ENCODE results near the gene YBX2. TPM values are rescaled to one million over a fixed set of nuclear protein-coding genes. Genes with fewer than 3 reads are reported as not detected.
"Not testable (repeated sequence)": the region's sequence is repeated elsewhere in the genome, so short reads cannot be mapped to it uniquely, and the experiment has no call there.

The YBX2 gene
- total and polyA plus RNA-seq, 8 donors = 0.37 to 2.5 (median 1.5) TPM

DNA sequence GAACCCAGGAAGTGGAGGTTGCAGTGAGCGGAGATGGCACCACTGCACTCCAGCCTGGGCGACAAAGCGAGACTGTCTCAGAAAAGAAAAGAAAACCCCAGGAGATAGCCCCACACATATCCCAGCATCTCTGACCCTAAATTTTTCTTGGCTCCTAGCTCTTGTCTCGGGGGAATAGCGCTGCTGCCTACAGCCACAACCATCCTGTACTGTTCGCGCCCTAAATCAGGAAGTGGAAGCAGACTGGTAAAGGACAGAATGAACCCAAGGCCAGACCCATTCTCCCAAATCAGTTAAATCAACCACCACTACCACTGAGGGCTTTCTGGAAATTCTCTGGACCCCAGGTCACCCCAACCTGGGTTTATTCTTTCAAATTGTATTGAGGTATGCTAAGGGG is 44.6 kb downstream of the YBX2 start:
- peak overlapping the region; percentile 83 to 95 for H3K4me3 ChIP-seq
- DNase-seq (no peak), ATAC-seq (no peak)
- H3K4me1 ChIP-seq = peaks cover 18 to 47% of the 10 kb centered on the region in 2 donors
- TF ChIP-seq, protein P1, sequence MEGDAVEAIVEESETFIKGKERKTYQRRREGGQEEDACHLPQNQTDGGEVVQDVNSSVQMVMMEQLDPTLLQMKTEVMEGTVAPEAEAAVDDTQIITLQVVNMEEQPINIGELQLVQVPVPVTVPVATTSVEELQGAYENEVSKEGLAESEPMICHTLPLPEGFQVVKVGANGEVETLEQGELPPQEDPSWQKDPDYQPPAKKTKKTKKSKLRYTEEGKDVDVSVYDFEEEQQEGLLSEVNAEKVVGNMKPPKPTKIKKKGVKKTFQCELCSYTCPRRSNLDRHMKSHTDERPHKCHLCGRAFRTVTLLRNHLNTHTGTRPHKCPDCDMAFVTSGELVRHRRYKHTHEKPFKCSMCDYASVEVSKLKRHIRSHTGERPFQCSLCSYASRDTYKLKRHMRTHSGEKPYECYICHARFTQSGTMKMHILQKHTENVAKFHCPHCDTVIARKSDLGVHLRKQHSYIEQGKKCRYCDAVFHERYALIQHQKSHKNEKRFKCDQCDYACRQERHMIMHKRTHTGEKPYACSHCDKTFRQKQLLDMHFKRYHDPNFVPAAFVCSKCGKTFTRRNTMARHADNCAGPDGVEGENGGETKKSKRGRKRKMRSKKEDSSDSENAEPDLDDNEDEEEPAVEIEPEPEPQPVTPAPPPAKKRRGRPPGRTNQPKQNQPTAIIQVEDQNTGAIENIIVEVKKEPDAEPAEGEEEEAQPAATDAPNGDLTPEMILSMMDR (IDR thresholded peaks at IDR 0.05) = no peak
- peaks cover 0 to 34% of the 10 kb centered on the region in 2 donors for H3K36me3 ChIP-seq
- H3K27me3 ChIP-seq = no peaks in the 10 kb centered on the region
- no peaks in the 10 kb centered on the region for H3K9me3 ChIP-seq
- intact Hi-C loops (cut with DNase I) = no loop called here
- peak overlapping the region in 1 of 2 donors; percentile 100 for H3K27ac ChIP-seq

DNA sequence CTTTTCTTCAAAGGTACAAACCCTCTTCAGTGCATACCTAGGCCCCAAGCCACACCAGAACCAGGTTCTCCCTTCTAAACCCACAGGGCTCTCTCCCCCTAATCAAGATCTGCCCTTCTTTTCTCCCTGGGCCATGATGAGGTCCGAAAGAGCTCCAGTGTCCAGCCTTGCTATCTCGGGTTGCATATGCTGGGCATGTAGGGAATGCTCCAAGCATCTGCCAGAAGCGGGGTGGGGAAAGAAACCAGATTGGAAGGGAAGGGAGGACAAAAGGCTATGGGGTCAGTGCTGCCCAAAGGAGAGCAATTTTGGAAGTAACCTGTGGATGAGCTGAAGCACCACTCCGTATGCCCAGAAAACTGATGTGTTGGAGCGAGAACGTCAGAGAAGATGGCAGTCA is 45.2 kb downstream of the YBX2 start:
- no peaks in the 10 kb centered on the region for H3K9me3 ChIP-seq
- H3K27ac ChIP-seq = no peak overlapping the region
- no peaks in the 10 kb centered on the region for H3K27me3 ChIP-seq
- no peak for DNase-seq
- H3K36me3 ChIP-seq = peaks cover 0 to 34% of the 10 kb centered on the region in 2 donors
- no peak for ATAC-seq
- TF ChIP-seq, protein P1 (IDR thresholded peaks at IDR 0.05) = no peak
- intact Hi-C loops (cut with DNase I) = no loop called here
- peaks cover 18 to 48% of the 10 kb centered on the region in 2 donors for H3K4me1 ChIP-seq
- H3K4me3 ChIP-seq = peak overlapping the region in 1 of 2 donors; percentile 83

DNA sequence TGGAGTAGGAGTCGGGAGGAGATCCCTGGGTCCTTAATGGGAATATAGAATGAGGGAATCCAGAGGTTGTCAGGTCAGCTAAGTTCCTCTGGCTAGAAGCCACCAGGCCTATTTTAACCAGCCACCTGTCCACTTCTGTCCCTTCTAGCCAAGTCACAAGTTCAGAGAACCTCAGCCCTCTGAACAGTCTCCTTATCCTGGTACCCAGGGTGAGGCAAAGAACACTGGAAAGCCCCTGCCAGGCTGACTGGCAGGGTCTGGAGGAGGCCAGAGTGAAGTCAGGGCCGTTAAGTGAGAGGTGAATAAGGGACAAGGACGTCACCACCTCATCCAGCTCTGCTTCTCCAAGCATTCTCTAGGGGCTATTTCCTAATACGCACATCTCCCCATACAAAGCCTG is 45.6 kb downstream of the YBX2 start:
- DNase-seq (no peak), ATAC-seq (no peak)
- Histone ChIP-seq H3K27ac (no peak overlapping the region), H3K36me3 (peaks cover 0 to 35% of the 10 kb centered on the region in 2 donors), H3K4me1 (peaks cover 18 to 52% of the 10 kb centered on the region in 2 donors), H3K27me3 (no peaks in the 10 kb centered on the region), H3K9me3 (no peaks in the 10 kb centered on the region), H3K4me3 (no peak overlapping the region)
- intact Hi-C loops (cut with DNase I) = no loop called here
- TF ChIP-seq, protein P1 (IDR thresholded peaks at IDR 0.05) = no peak

DNA sequence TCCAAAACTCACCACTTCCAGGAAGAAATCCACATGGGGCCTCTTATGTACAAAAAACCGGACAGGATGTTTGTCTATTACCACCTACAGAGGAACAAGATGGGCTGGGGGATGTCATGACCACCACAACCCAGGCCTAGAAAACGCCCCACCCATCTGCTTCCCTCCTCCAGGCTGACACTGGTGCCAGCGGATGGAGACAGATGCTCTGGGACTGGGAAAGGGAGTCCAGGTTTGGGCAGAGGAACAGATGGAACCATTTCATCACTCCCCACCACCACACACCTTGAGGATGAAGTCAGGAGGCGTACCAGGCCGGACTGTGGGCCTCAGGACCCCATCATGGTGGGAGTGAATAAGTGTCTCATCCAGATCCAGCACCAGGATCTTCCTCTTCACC is 47.7 kb downstream of the YBX2 start:
- ATAC-seq = no peak
- intact Hi-C loops (cut with DNase I) = no loop called here
- Histone ChIP-seq H3K27me3 (no peaks in the 10 kb centered on the region), H3K27ac (no peak overlapping the region), H3K4me3 (no peak overlapping the region), H3K9me3 (no peaks in the 10 kb centered on the region), H3K36me3 (peaks cover 0 to 37% of the 10 kb centered on the region in 2 donors), H3K4me1 (peaks cover 9 to 47% of the 10 kb centered on the region in 2 donors)
- TF ChIP-seq, protein P1 (IDR thresholded peaks at IDR 0.05) = no peak
- DNase-seq = peak in 1 of 4 donors; percentile 4

DNA sequence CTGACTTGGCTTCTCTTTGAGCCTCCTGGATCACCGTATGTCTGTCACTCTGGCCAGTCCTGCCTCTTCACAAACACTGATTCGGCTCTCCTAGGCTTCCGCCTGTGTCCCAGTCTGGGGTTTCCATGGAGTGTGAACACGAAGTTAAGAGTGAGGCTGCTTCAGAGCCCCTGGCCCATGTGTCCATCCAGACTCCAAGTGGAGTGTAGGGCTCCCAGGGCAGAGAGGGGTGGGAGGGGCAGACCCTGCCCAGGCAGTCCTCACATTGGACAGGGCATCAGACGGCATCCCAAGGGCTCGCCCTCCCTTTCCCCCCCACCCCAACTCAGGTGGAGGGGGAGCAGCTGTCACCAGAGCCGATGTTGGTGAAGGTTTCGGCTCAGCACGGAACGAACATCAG is 50.6 kb downstream of the YBX2 start:
- peaks cover 0 to 50% of the 10 kb centered on the region in 2 donors for H3K36me3 ChIP-seq
- H3K27ac ChIP-seq = peak overlapping the region; percentile 96 to 97
- intact Hi-C loops (cut with DNase I); ATAC-seq; H3K27me3 ChIP-seq; H3K9me3 ChIP-seq: not testable (repeated sequence)
- peak overlapping the region in 1 of 2 donors; percentile 99 for H3K4me3 ChIP-seq
- DNase-seq = peak in 1 of 4 donors; percentile 41
- H3K4me1 ChIP-seq = peaks cover 17 to 47% of the 10 kb centered on the region in 2 donors

DNA sequence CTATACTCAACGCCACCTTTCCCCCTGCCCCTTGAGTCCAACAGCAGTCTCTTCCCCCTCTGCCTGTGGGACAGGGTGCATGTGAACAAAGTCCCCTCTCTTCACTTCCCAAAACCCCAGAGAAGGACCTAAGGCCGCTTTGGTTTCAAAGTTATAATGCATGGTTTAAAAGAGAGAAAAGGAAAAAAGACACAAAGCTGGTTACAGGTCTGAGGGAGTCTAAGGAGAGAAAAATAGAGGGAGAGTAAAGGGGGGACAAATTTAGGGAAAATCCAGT is 51.0 kb downstream of the YBX2 start:
- Histone ChIP-seq H3K9me3 (no peaks in the 10 kb centered on the region), H3K27ac (peak overlapping the region; percentile 96 to 97), H3K36me3 (peaks cover 0 to 50% of the 10 kb centered on the region in 2 donors), H3K4me3 (peak overlapping the region; percentile 91 to 99), H3K4me1 (peaks cover 17 to 43% of the 10 kb centered on the region in 2 donors), H3K27me3 (no peaks in the 10 kb centered on the region)
- intact Hi-C loops (cut with DNase I) = no loop called here
- ATAC-seq (no peak), DNase-seq (no peak)
- TF ChIP-seq, protein P1 (IDR thresholded peaks at IDR 0.05) = no peak

Measured in left lung (tissue), 10 donors.